Activated T-cell treated with anti-CD3 and anti-CD28 coated beads, Interleukin-2, amount 50 U/mL, for 4 hours (primary cell): ENCODE data around the gene NRXN2. TPM values are rescaled to one million over a fixed set of nuclear protein-coding genes. Genes with fewer than 3 reads are reported as not detected.

Experiments
- ATAC-seq, 2 donors: fragments of 200-7000 bp; cut with Tn5 transposase; one replicate each; pipeline ENCODE4 v1.10.0; 2021
- DNase-seq: peaks from one replicate; pipeline ENCODE4 v3.0.0-alpha.2; 2020
- H3K27me3 Mint-ChIP-seq: one replicate; pipeline ENCODE4 v1.8.0; 2021; ENCODE audit warnings: low read depth, mixed read lengths
- H3K36me3 Mint-ChIP-seq: one replicate; pipeline ENCODE4 v1.8.0; 2022; ENCODE audit warnings: mixed read lengths; ENCODE audit not compliant: insufficient read depth
- H3K4me1 Mint-ChIP-seq: one replicate; pipeline ENCODE4 v1.8.0; 2021; ENCODE audit warnings: low read depth, mixed read lengths
- H3K4me3 Mint-ChIP-seq: one replicate; pipeline ENCODE4 v1.8.0; 2021; ENCODE audit warnings: mild to moderate bottlenecking, moderate library complexity, mixed read lengths
- H3K9me3 Mint-ChIP-seq: one replicate; pipeline ENCODE4 v1.8.0; 2021; ENCODE audit warnings: mixed read lengths
- total RNA-seq, 3 donors: library from RNA; stranded (reverse); gene quantifications; one replicate each; pipeline ENCODE4 v1.2.1, GENCODE V29; 2021

NRXN2 gene
- total RNA-seq, 3 donors from 2014 or later = 0.16 to 1.0 (median 0.71) TPM

GRCh38 chr11:64660205-64660604 is 62.8 kb downstream of the NRXN2 start:
- no peak overlapping the region for H3K4me3 Mint-ChIP-seq
- DNase-seq = no peak
- no peaks in the 10 kb centered on the region for H3K9me3 Mint-ChIP-seq
- H3K36me3 Mint-ChIP-seq = no peaks in the 10 kb centered on the region
- ATAC-seq = no peak
- peaks cover 1% of the 10 kb centered on the region for H3K4me1 Mint-ChIP-seq
- peaks cover 3% of the 10 kb centered on the region for H3K27me3 Mint-ChIP-seq

GRCh38 chr11:64659417-64660144 is 63.4 kb downstream of the NRXN2 start:
- no peak for DNase-seq
- Mint-ChIP-seq H3K4me1 (peaks cover 1% of the 10 kb centered on the region), H3K27me3 (peaks cover 3% of the 10 kb centered on the region), H3K36me3 (no peaks in the 10 kb centered on the region), H3K9me3 (no peaks in the 10 kb centered on the region), H3K4me3 (no peak overlapping the region)
- no peak for ATAC-seq

- ATAC-seq = no peak
- Mint-ChIP-seq H3K9me3 (no peaks in the 10 kb centered on the region), H3K36me3 (no peaks in the 10 kb centered on the region), H3K27me3 (peaks cover 1% of the 10 kb centered on the region), H3K4me1 (peaks cover 1% of the 10 kb centered on the region), H3K4me3 (no peak overlapping the region)
- DNase-seq = no peak
Observed at GRCh38 chr11:64658265-64658664, 64.7 kb downstream of the NRXN2 start.

GRCh38 chr11:64656862-64657261 is 66.1 kb downstream of the NRXN2 start:
- H3K9me3 Mint-ChIP-seq = no peaks in the 10 kb centered on the region
- no peak overlapping the region for H3K4me3 Mint-ChIP-seq
- no peaks in the 10 kb centered on the region for H3K36me3 Mint-ChIP-seq
- H3K27me3 Mint-ChIP-seq = peaks cover 4% of the 10 kb centered on the region
- peaks cover 1% of the 10 kb centered on the region for H3K4me1 Mint-ChIP-seq
- DNase-seq (no peak), ATAC-seq (no peak)

- Mint-ChIP-seq H3K27me3 (peaks cover 4% of the 10 kb centered on the region), H3K4me3 (no peak overlapping the region), H3K9me3 (no peaks in the 10 kb centered on the region), H3K36me3 (no peaks in the 10 kb centered on the region), H3K4me1 (peaks cover 1% of the 10 kb centered on the region)
- DNase-seq (no peak), ATAC-seq (no peak)
Observed at GRCh38 chr11:64655941-64656601, 66.9 kb downstream of the NRXN2 start.

GRCh38 chr11:64654958-64655541 is 67.9 kb downstream of the NRXN2 start:
- DNase-seq (no peak), ATAC-seq (no peak)
- no peaks in the 10 kb centered on the region for H3K36me3 Mint-ChIP-seq
- H3K4me3 Mint-ChIP-seq = no peak overlapping the region
- H3K4me1 Mint-ChIP-seq = peaks cover 1% of the 10 kb centered on the region
- H3K9me3 Mint-ChIP-seq = no peaks in the 10 kb centered on the region
- peaks cover 14% of the 10 kb centered on the region for H3K27me3 Mint-ChIP-seq

GRCh38 chr11:64654439-64654838 is 68.6 kb downstream of the NRXN2 start:
- H3K4me1 Mint-ChIP-seq = peaks cover 1% of the 10 kb centered on the region
- H3K27me3 Mint-ChIP-seq = peaks cover 14% of the 10 kb centered on the region
- no peak overlapping the region for H3K4me3 Mint-ChIP-seq
- DNase-seq (no peak), ATAC-seq (no peak)
- H3K36me3 Mint-ChIP-seq = no peaks in the 10 kb centered on the region
- no peaks in the 10 kb centered on the region for H3K9me3 Mint-ChIP-seq

GRCh38 chr11:64653388-64653973 is 69.5 kb downstream of the NRXN2 start:
- ATAC-seq (no peak), DNase-seq (no peak)
- no peak overlapping the region for H3K4me3 Mint-ChIP-seq
- no peaks in the 10 kb centered on the region for H3K36me3 Mint-ChIP-seq
- peaks cover 1% of the 10 kb centered on the region for H3K4me1 Mint-ChIP-seq
- no peaks in the 10 kb centered on the region for H3K9me3 Mint-ChIP-seq
- H3K27me3 Mint-ChIP-seq = peaks cover 19% of the 10 kb centered on the region

- Mint-ChIP-seq H3K27me3 (peaks cover 19% of the 10 kb centered on the region), H3K4me1 (peaks cover 1% of the 10 kb centered on the region), H3K4me3 (no peak overlapping the region), H3K9me3 (no peaks in the 10 kb centered on the region), H3K36me3 (no peaks in the 10 kb centered on the region)
- ATAC-seq (peak; percentile 82 to 85), DNase-seq (peak; percentile 67)
Observed at GRCh38 chr11:64652586-64653387, 70.2 kb downstream of the NRXN2 start.

GRCh38 chr11:64650923-64651523 is 72.0 kb downstream of the NRXN2 start:
- no peaks in the 10 kb centered on the region for H3K9me3 Mint-ChIP-seq

GRCh38 chr11:64649291-64649697 is 73.7 kb downstream of the NRXN2 start:
- H3K4me3 Mint-ChIP-seq = no peak overlapping the region
- peaks cover 46% of the 10 kb centered on the region for H3K27me3 Mint-ChIP-seq
- no peaks in the 10 kb centered on the region for H3K9me3 Mint-ChIP-seq
- no peaks in the 10 kb centered on the region for H3K4me1 Mint-ChIP-seq
- H3K36me3 Mint-ChIP-seq = no peaks in the 10 kb centered on the region
- DNase-seq (no peak), ATAC-seq (no peak)

More at GRCh38 chr11:64650923-64651523, 72.0 kb downstream of the NRXN2 start:
- peaks cover 30% of the 10 kb centered on the region for H3K27me3 Mint-ChIP-seq
- no peaks in the 10 kb centered on the region for H3K36me3 Mint-ChIP-seq
- H3K4me3 Mint-ChIP-seq = no peak overlapping the region
- ATAC-seq = no peak
- no peaks in the 10 kb centered on the region for H3K4me1 Mint-ChIP-seq
- DNase-seq = no peak

GRCh38 chr11:64648551-64648950 is 74.4 kb downstream of the NRXN2 start:
- Mint-ChIP-seq H3K4me1 (peaks cover 2% of the 10 kb centered on the region), H3K9me3 (no peaks in the 10 kb centered on the region), H3K4me3 (no peak overlapping the region), H3K27me3 (peaks cover 52% of the 10 kb centered on the region), H3K36me3 (no peaks in the 10 kb centered on the region)
- DNase-seq (no peak), ATAC-seq (no peak)

GRCh38 chr11:64647019-64647779 is 75.8 kb downstream of the NRXN2 start:
- Mint-ChIP-seq H3K27me3 (peaks cover 49% of the 10 kb centered on the region), H3K4me3 (no peak overlapping the region), H3K4me1 (peaks cover 2% of the 10 kb centered on the region), H3K36me3 (no peaks in the 10 kb centered on the region), H3K9me3 (no peaks in the 10 kb centered on the region)
- DNase-seq = no peak
- ATAC-seq = no peak
